Stimulated activated CD4-positive, alpha-beta T cell treated with anti-CD3 and anti-CD28 coated beads, Interleukin-4, amount 100 ng/mL, for 4 hours (primary cell): ENCODE measurements around the gene MRPS27.

Experiments used
- DNase-seq, 2 experiments: peaks; one replicate each; pipeline ENCODE4 v3.0.0-alpha.2; 2020

MRPS27 gene

GRCh38 chr5:72255670-72256069, 64.4 kb downstream of the MRPS27 start:
- DNase-seq = no peak

DNA sequence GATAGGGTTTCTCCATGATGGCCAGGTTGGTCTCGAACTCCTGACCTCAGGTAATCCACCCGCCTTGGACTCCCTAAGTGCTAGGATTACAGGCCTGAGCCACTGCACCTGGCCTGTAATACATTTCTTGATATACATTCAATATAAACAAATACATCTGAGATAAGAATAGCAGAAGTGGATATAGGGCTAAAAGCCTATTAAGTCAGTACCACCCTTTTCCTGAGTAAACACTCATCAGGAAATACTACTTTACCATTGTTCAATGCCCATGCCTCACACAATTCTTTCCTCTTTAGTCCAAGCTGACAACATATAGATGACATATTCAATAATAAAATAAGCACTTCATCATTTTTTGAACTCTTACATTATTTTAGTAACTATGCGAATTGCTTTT, 64.8 kb downstream of the MRPS27 start:
- no peak for DNase-seq

DNA sequence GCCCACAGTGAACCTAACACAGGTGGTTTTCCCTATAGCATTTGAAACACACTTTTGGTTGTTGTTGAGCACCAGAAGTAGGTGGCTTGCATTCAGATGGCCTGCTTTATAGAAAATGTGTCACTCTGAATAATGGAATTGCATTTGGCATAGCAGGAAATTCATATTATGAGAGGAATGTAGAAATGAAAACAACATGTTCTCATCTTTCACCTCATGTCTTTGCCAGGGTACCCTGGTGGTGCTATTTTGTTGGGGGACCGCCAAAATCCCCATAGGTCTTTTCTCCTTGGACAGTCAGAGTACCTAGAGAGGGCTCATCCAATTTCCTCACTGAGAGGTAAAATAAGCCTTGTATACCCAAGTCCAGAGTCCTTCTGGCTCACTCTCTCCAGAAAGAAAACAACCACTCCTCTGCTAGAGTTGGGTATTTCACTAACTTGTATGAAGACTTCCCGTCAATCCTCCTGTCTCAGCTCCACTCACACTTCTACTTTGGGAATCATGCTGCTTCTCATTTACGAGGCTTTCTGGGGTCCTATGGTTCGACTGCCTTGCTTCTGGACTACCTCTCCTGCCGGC, 67.4 kb downstream of the MRPS27 start:
- DNase-seq = no peak

- no peak for DNase-seq
Observed at GRCh38 chr5:72252008-72252407, 68.0 kb downstream of the MRPS27 start.

DNA sequence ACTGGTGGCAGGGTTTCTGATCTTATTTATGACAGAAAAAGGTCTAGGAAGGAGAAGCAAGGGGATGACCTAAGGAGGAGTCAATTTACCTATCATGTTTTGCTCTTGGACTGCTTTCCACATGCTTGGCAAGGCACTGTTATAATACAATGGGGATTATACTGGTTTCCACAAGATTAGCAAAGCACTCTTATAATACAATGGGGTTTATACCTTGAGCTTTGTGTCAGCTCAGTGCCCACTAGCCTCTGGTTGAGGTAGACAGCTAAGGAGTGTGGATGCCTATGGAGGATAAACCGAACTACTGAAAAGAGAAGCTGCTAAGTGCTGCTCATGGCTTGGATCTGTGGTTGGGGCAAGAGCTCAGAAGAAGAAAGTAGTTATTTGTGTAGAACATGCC, 68.7 kb downstream of the MRPS27 start:
- no peak for DNase-seq

DNA sequence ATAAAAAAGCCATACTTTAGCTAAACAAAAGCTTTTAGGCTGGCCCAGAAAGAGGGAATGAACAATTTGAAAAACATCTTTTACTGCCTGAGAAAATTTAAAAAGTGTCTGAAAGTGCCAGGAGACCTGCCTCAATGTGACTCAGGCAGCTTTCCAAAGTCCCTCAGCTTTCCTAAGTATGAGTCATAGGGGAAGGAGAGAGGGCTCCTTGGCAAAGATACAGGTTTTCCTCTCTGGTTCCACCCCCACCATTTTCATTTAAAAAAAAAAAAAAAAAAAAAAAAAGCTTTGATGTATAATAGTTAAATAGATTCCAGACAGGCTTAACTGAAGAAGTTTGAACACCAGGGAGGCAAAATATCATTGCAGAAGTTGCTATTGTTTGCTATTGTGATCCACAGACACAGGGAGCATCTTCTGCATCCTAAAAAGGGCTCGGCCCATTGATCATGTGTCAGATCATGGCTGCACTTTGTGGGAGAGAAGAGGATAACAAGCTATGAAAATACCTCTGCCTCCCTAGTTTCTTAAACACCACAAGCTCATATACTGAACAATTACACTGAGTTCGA, 71.5 kb downstream of the MRPS27 start:
- DNase-seq = no peak

GRCh38 chr5:72246954-72247442, 73.0 kb downstream of the MRPS27 start:
- no peak for DNase-seq

- DNase-seq = no peak
Observed at GRCh38 chr5:72245951-72246532, 74.0 kb downstream of the MRPS27 start.

GRCh38 chr5:72245546-72245945, 74.5 kb downstream of the MRPS27 start:
- no peak for DNase-seq

DNA sequence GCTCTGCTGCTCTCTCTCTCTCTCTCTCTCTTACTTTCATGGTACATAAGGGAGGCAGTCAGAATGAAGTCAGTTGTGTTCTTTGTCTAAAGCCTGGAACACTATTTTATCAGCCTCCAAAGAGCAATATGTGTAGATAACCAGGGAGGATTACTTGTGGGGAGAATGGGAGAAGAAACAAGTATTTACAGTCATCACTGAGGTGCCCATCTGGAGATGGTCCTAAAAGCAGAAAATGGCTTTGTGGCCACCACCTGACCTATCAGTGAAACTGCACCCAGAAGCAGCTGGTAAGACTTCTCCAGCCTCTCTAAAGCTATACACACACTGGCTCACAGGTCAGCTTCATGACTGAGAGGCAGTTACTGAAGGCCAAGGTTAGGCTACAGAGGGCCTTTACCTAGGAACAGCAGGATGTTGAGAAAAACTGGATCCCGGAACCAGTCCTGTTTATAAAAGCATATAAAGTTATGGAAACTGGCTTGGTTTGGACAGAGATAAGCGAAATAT, 75.1 kb downstream of the MRPS27 start:
- no peak for DNase-seq

DNA sequence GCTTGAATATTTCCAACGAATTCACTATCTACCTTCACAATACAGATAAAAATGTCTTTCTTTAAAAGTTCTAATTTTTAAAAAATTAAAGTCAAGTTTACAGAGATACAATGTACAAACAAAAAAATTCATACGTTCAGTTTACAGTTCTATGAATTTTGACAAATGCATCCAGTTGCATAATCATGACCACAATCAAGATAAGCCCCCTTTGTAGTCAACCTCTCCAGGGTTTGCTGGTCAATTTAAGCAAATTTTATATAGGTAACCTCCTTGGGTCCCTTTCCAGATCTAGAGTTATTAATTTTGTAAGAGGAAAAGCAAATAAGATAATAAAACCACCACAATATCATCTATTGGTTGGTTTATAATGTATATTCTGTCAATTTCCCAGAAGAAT, 76.3 kb downstream of the MRPS27 start:
- no peak for DNase-seq

DNA sequence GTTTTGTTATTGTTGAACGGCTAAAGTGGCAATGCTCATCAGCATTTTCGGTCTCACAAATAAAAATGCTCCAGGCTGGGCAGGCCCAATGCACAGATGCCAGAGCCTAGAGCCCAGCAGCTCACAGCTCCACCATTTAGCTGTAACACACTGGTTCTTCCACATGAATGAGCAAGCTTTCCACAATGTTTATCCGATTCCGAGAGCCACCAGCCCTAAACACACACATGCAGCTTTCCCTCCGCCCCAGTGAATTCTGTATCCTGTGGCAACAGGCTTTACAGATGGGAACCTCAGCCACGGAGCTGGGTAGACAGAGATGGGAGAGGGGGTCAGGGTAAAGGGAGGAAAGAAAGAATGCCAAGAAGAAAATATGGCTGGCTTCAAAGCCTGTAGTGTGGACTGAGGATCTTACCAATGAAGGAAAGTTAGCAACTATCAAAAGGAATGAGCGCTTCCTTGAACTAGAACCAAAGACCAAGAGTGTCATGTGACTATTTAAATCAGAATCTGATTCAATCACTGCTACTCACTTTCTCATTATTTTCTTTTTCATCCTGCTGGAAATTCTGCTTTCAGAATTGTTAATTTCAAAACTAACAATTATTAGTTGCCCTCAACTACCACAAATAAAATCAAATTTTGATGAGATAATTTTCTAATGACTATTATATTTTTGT, 77.1 kb downstream of the MRPS27 start:
- DNase-seq = no peak

GRCh38 chr5:72241346-72242003, 78.6 kb downstream of the MRPS27 start:
- no peak for DNase-seq

- no peak for DNase-seq
Observed at GRCh38 chr5:72238712-72239445, 81.2 kb downstream of the MRPS27 start.

DNA sequence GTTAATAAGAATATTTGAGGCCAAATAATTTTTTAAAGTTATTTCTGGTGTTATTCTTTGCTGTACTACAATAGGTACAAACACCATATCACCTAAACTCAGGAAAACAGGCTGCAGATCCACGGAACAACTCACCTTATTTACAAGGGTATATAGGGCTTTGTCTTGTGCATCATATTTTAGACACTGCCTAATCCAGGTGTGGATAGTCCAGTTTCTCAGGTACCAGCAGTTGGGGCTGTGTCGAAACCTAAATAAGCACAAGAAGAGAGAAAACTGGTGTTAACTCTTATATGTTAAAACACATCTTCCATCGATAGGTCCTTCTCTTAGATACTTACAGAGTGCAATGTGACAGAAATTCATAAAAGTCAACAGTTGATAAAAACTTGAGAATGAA, 82.2 kb downstream of the MRPS27 start:
- DNase-seq = no peak

DNA sequence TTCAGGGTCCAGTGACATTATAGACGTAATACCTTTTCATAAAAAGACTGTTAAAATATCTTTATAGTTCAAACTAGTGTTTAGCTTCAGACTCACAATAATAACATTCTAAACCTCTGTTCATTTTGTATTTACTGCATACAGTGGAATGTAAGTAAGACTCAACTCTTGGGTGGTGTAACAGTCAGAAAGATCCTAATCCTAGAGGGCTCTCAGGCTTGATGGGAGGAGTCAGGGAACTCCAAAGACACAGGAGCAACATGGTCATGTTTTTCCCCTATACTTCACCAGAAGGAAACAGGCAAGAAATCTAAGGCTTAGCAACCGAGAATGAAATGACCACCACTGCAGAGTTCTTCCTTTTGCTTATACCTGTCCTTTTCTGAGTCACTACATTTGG, 82.6 kb downstream of the MRPS27 start:
- DNase-seq = no peak

- DNase-seq = no peak
Observed at GRCh38 chr5:72235725-72236124, 84.3 kb downstream of the MRPS27 start.

GRCh38 chr5:72234868-72235267, 85.2 kb downstream of the MRPS27 start:
- no peak for DNase-seq

DNA sequence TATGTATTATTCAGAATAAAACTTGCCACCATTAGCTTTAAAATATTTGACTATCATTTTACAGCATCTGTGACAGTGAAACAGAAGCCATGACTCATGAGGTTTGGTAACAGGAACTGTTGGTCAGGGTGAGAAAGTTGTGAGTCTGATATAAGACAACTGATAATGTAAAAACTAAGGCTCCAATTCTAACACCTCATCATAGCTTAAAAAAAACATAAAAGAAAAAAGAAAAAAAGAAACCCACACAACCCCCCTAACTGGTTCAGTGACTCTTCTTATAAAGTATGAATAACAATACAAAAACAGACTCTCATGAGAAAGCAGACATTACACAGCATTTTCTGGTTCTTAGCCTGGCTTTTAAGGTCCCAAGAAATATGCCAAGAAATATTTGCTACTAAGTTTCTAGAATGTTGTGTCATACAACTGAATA, 85.8 kb downstream of the MRPS27 start:
- peak in 1 of 2 experiments; percentile 15 for DNase-seq

DNA sequence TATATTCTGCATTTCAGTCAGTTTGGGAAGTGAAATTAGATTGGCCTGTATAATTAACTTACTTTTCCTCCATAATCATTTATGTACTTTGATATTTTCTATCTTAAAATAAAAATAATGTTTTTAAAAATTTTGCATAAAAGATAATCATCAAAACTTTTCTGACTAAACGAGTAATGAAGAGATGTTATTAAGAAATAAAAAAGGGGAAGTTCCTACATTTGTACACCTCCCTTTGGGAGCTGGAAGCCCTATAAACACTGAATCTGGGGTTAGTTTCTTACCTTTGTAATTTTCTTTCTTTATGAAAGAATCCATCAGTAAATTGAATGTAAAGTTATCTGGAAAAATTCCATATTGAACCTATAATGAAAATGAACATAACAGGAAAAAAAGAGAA, 86.2 kb downstream of the MRPS27 start:
- DNase-seq = no peak

DNA sequence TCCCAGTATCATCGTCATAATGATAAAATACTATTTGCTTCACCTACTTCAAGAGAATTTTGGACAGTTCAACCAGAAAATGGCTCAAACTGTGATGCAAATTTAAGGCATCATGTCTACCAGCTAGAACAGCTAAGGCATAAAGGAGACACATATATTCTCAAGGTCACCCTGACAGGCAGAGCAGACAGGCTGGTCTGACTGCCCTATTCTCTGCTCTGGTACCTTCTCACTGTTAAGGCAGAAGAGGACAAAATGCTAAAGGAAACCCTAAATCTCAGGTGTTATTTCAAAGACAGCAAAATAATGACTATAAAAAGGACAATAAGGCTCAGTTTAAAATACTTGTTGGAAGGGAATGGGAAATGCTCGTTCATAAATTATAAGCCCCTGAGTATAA, 87.2 kb downstream of the MRPS27 start:
- DNase-seq = no peak

- no peak for DNase-seq
Observed at GRCh38 chr5:72231991-72232703, 87.9 kb downstream of the MRPS27 start.
